LNCaP clone FGC (cell line): ENCODE measurements around the gene UROC1.

Source experiments
- DNase-seq: peaks from one replicate; pipeline ENCODE4 v3.0.0-alpha.2; 2011; ENCODE audit warnings: low read depth
- H3K4me3 ChIP-seq: 2 replicates; pipeline ENCODE4 v1.5.1; 2011; ENCODE audit warnings: mild to moderate bottlenecking, low read depth, low read length, control low read depth
- TF ChIP-seq, protein P1 (sequence below): IDR thresholded peaks from 2 replicates; pipeline ENCODE4 v1.5.1; 2012; ENCODE audit warnings: mild to moderate bottlenecking; ENCODE audit not compliant: control insufficient read depth, insufficient read depth; ENCODE audit errors: extremely low read depth

Gene UROC1

DNA sequence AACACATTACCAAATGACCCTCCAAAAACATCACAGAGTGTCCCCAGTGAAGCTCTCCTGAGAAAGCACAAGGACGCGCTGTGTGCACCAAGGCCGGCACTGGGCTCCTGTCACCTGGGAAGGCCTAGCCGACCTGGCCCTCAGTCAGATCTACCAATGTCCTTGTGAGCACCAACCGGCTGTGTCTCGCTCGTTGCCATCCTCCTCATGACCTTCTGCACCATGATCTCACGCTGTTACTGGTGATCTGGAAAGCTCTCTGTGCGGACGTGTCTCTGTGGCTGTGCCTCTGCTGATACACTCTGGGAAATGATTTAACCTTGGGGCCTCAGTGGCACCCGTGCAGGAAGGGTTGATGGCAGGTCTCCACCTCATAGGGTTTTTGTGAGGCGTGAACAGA lies 66.1 kb downstream of the UROC1 start:
- no peak overlapping the region for H3K4me3 ChIP-seq
- no peak for DNase-seq
- TF ChIP-seq, protein P1, sequence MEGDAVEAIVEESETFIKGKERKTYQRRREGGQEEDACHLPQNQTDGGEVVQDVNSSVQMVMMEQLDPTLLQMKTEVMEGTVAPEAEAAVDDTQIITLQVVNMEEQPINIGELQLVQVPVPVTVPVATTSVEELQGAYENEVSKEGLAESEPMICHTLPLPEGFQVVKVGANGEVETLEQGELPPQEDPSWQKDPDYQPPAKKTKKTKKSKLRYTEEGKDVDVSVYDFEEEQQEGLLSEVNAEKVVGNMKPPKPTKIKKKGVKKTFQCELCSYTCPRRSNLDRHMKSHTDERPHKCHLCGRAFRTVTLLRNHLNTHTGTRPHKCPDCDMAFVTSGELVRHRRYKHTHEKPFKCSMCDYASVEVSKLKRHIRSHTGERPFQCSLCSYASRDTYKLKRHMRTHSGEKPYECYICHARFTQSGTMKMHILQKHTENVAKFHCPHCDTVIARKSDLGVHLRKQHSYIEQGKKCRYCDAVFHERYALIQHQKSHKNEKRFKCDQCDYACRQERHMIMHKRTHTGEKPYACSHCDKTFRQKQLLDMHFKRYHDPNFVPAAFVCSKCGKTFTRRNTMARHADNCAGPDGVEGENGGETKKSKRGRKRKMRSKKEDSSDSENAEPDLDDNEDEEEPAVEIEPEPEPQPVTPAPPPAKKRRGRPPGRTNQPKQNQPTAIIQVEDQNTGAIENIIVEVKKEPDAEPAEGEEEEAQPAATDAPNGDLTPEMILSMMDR = no peak

DNA sequence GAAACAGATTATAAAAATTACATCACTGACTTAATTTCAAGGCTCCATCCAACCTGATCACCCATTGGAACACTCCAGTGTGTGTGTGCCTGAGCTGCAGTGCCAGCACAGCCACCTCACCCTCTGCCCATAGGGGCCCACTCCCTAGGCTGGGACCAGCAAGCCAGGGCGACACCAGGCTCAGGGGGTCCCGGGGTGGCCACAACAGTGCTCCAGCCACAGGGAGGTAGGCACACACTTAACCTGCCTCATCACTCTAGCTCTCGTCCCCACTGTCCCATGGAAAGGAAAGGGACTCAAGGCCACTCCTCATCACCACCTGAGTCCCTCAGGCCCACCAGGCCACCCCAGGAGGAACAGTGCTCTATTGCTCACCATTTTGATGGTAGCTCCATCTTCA lies 66.8 kb downstream of the UROC1 start:
- no peak for DNase-seq
- TF ChIP-seq, protein P1 = no peak
- H3K4me3 ChIP-seq = no peak overlapping the region

DNA sequence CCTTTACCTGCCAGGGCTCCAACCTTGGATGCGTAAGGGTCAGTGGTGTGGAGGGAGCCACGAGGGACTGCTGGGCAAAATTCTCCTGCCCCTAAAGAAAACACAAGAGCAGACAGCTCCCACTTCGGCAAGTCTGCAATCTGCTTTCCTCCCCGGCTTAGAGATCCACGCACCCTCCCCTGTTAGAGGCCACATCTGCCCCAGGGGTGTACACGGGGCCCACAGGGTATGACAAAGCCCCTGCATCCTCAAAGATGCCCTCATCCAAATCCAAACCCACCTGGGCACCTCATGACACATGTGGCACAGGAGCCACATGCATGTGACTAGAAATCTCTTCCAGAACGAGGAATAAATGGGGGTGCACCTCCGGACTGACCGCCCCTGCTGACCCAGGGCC lies 67.4 kb downstream of the UROC1 start:
- no peak for DNase-seq

DNA sequence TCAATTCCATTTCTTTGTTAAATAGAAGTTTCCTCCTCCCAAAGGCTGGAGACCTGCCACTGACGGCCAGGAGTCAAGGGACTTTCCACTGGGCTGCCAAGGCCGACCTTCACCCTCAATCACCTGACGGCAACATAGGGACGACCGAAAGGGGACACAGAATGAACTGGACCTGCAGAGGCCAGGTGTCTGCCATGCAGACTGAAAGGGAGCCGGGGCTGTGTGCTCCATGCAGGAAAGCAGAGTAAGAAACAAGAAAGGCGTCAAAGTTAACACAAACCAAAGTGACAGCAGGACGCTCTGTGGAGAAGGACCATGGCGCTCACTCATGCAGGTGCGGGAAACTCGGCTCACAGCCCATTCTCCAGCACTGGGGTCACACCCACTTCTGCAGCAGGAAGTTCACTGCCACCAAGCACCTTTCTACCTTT lies 67.9 kb downstream of the UROC1 start:
- TF ChIP-seq, protein P1 = no peak
- H3K4me3 ChIP-seq = no peak overlapping the region

More for the DNA sequence above, 67.4 kb downstream of the UROC1 start:
- TF ChIP-seq, protein P1 = no peak
- H3K4me3 ChIP-seq = no peak overlapping the region

DNA sequence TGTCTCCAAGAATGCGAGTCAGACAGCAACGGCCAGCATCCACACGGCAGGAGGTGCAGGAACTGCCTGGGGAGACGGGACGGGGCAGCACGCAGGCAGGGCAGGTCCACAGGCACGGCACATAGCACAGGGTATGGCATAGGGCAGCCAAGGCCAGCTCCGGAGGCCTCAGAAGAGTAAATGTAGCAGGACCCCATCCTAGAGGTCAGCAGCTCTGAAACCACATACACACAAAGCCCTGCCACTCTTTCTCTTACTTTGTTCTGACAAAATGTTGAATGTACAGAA lies 68.7 kb downstream of the UROC1 start:
- TF ChIP-seq, protein P1 = no peak
- no peak for DNase-seq
- no peak overlapping the region for H3K4me3 ChIP-seq

More for the DNA sequence above, 67.9 kb downstream of the UROC1 start:
- DNase-seq = no peak

DNA sequence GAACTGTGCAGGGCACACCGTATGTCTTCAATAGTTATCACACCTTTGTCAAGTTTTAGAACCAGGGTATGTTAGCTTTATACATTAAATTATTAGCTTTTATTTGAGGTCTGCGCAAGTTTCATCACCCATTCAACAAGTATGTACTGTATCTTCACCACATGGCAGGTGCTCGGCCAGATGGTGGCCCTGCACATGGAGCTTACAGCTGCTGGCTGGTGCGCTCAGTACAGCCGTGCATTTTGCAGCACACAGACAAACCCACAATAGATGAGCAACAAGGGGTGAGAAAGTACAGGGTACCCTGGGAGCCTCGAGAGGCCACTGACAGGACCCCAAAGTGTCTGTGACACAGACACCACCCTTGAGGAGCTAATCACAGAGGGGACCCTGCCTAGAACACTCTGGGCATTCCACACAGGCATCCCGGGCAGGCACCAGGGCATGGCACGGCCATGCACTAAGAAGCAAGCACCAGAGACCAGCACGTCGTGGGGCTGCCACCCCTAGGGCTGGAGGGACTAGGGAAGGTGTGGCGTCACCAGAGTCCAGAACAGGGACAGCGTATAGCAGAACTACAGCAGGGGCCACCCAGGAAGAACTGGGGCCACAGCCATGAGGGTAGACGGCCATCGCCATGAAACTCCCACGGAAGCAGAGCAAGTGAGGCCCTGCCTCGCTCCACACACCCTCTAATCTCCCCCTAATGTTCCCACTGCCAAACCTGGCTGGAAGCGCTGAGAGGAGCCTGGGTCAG lies 69.3 kb downstream of the UROC1 start:
- no peak for DNase-seq
- H3K4me3 ChIP-seq = no peak overlapping the region
- TF ChIP-seq, protein P1 = no peak
